Adipocyte (in vitro differentiated cells): ENCODE measurements around the gene AKIRIN2.
"Not testable (repeated sequence)": the region's sequence is repeated elsewhere in the genome, so short reads cannot be mapped to it uniquely, and the experiment has no call there.

Source experiments
- DNase-seq: peaks from one replicate; pipeline ENCODE4 v3.0.0-alpha.2; 2015; ENCODE audit warnings: low read depth
- H3K27me3 ChIP-seq: replicated peaks from 2 replicates; pipeline ENCODE4 v1.7.0; 2013; ENCODE audit warnings: mild to moderate bottlenecking, low read length, moderate library complexity; ENCODE audit not compliant: control insufficient read depth, insufficient read depth
- H3K36me3 ChIP-seq: 2 replicates; pipeline ENCODE4 v1.7.0; 2013; ENCODE audit warnings: low read length, mild to moderate bottlenecking, moderate library complexity; ENCODE audit not compliant: control insufficient read depth, insufficient read depth, severe bottlenecking
- H3K4me1 ChIP-seq: 2 replicates; pipeline ENCODE4 v1.7.0; 2013; ENCODE audit warnings: mild to moderate bottlenecking, low read length, moderate library complexity; ENCODE audit not compliant: control insufficient read depth, insufficient read depth
- H3K4me3 ChIP-seq: 2 replicates; pipeline ENCODE4 v1.7.0; 2013; ENCODE audit warnings: mild to moderate bottlenecking, low read length, moderate library complexity
- H3K9ac ChIP-seq: 2 replicates; pipeline ENCODE4 v1.7.0; 2013; ENCODE audit warnings: mild to moderate bottlenecking, low read length, moderate library complexity
- H3K9me3 ChIP-seq: 2 replicates; pipeline ENCODE4 v1.7.0; 2013; ENCODE audit warnings: mild to moderate bottlenecking, low read length, moderate library complexity; ENCODE audit not compliant: control insufficient read depth

Gene AKIRIN2

GRCh38 chr6:87699576-87699975 is 2.5 kb downstream of the AKIRIN2 start:
- H3K4me1 ChIP-seq = peaks cover 29% of the 10 kb centered on the region
- peak overlapping the region; percentile 98 for H3K4me3 ChIP-seq
- H3K9ac ChIP-seq = peak overlapping the region; percentile 97
- no peaks in the 10 kb centered on the region for H3K9me3 ChIP-seq
- H3K36me3 ChIP-seq = no peaks in the 10 kb centered on the region
- H3K27me3 ChIP-seq = no peaks in the 10 kb centered on the region
- no peak for DNase-seq

- no peaks in the 10 kb centered on the region for H3K9me3 ChIP-seq
Observed at GRCh38 chr6:87698547-87699006, 3.5 kb downstream of the AKIRIN2 start.

DNA sequence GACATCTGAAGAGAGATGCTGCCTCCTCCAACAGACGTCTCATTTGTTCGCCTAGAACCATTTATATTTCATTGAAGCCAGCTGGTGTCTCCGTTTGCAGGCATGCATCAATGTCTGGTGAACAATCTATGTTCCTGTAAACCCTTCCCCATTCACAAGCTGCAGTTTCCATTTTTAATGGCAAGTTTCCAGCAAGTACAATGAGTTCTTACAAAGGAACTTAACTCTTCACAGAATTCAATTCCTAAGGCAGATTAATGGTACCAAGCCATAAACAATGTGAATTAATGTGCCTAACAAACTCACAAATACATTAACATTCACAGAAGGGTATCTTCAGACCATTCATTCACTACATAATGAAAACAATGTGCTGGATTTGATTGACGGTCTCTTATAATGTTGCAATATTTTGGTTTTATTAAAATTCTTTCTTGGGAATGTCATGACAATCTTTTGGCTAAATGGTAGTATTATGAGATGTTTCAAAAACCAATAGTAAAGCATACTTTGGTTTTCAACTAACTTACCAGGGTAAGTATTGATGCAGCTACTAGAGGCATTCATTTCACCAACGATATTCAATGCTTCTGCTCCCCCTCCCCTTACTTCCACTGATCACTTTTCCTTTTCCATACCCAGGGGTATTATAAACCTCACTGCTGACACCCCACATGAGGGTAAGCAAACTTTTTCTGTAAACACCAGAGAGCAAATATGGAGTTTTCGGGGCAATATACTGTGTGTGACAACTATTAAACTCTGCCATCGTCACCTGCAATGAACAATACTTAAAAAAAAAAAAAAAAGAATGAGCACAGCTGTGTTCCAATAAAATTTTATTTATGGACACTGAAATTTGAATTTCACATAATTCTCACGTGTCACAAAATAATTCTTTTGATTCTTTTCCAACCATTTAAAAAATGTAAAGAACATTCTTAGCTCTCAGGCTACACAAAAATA is 4.2 kb downstream of the AKIRIN2 start:
- Histone ChIP-seq H3K9ac (peak overlapping the region; percentile 97), H3K36me3 (no peaks in the 10 kb centered on the region), H3K4me1 (peaks cover 38% of the 10 kb centered on the region), H3K27me3 (no peaks in the 10 kb centered on the region), H3K9me3 (no peaks in the 10 kb centered on the region), H3K4me3 (peak overlapping the region; percentile 98)
- peak; percentile 91 for DNase-seq

More at GRCh38 chr6:87698547-87699006, 3.5 kb downstream of the AKIRIN2 start:
- H3K36me3 ChIP-seq = no peaks in the 10 kb centered on the region
- H3K27me3 ChIP-seq = no peaks in the 10 kb centered on the region
- H3K4me3 ChIP-seq = peak overlapping the region; percentile 98
- DNase-seq = peak; percentile 48
- peaks cover 38% of the 10 kb centered on the region for H3K4me1 ChIP-seq
- peak overlapping the region; percentile 97 for H3K9ac ChIP-seq

DNA sequence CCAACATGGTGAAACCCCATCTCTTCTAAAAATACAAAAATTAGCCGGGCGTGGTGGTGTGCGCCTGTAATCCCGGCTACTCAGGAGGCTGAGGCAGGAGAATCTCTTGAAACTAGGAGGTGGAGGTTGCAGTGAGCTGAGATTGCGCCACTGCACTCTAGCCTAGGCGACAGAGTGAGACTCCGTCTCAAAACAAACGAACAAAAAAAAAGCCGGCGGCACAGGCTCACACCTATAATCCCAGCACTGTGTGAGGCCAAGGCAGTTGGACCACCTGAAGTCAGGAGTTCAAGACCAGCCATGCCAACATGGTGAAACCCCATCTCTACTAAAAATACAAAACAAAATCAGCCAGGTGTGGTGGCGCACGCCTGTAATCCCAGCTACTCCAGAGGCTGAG is 5.2 kb downstream of the AKIRIN2 start:
- H3K36me3 ChIP-seq, DNase-seq, H3K27me3 ChIP-seq, H3K9me3 ChIP-seq, H3K9ac ChIP-seq: not testable (repeated sequence)
- Histone ChIP-seq H3K4me3 (peak overlapping the region; percentile 98), H3K4me1 (peaks cover 37% of the 10 kb centered on the region)

DNA sequence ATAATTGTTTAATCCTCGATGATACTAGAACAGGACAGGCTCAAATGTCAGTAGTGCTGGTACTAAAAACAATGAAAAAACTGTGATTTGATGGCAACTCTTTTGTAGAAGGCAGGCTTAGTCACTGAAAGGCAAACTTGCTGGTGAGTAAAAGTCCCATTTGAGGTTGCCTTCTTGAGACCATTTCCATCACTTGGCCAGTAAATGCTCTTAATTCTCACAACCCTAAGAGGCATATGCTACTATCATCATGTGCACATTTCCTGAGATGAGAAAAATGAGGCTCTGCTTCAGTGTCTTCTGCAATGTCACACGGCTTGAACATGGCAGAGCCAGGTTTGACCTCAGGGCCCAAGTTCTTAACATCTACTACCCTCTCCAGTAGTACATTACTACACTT is 9.9 kb downstream of the AKIRIN2 start:
- Histone ChIP-seq H3K4me3 (no peak overlapping the region), H3K9me3 (no peaks in the 10 kb centered on the region), H3K4me1 (peaks cover 40% of the 10 kb centered on the region), H3K27me3 (no peaks in the 10 kb centered on the region), H3K9ac (no peak overlapping the region), H3K36me3 (peaks cover 13% of the 10 kb centered on the region)
- DNase-seq = no peak

- no peak overlapping the region for H3K4me3 ChIP-seq
- H3K27me3 ChIP-seq = no peaks in the 10 kb centered on the region
- H3K36me3 ChIP-seq = peaks cover 13% of the 10 kb centered on the region
- H3K9ac ChIP-seq = no peak overlapping the region
- no peak for DNase-seq
- H3K9me3 ChIP-seq = no peaks in the 10 kb centered on the region
- peaks cover 40% of the 10 kb centered on the region for H3K4me1 ChIP-seq
Observed at GRCh38 chr6:87690441-87690840, 11.6 kb downstream of the AKIRIN2 start.

GRCh38 chr6:87687893-87688292 is 14.1 kb downstream of the AKIRIN2 start:
- DNase-seq, H3K9me3 ChIP-seq, H3K9ac ChIP-seq, H3K4me3 ChIP-seq, H3K27me3 ChIP-seq: not testable (repeated sequence)
- peaks cover 36% of the 10 kb centered on the region for H3K4me1 ChIP-seq
- H3K36me3 ChIP-seq = peaks cover 13% of the 10 kb centered on the region

GRCh38 chr6:87687296-87687695 is 14.7 kb downstream of the AKIRIN2 start:
- peaks cover 13% of the 10 kb centered on the region for H3K36me3 ChIP-seq
- DNase-seq = no peak
- H3K9me3 ChIP-seq = no peaks in the 10 kb centered on the region
- H3K27me3 ChIP-seq = no peaks in the 10 kb centered on the region
- peaks cover 40% of the 10 kb centered on the region for H3K4me1 ChIP-seq
- H3K9ac ChIP-seq = no peak overlapping the region
- no peak overlapping the region for H3K4me3 ChIP-seq

- H3K4me3 ChIP-seq, H3K9me3 ChIP-seq, DNase-seq, H3K27me3 ChIP-seq, H3K9ac ChIP-seq: not testable (repeated sequence)
- Histone ChIP-seq H3K4me1 (peaks cover 45% of the 10 kb centered on the region), H3K36me3 (peaks cover 13% of the 10 kb centered on the region)
Observed at GRCh38 chr6:87686636-87687205, 15.3 kb downstream of the AKIRIN2 start.

DNA sequence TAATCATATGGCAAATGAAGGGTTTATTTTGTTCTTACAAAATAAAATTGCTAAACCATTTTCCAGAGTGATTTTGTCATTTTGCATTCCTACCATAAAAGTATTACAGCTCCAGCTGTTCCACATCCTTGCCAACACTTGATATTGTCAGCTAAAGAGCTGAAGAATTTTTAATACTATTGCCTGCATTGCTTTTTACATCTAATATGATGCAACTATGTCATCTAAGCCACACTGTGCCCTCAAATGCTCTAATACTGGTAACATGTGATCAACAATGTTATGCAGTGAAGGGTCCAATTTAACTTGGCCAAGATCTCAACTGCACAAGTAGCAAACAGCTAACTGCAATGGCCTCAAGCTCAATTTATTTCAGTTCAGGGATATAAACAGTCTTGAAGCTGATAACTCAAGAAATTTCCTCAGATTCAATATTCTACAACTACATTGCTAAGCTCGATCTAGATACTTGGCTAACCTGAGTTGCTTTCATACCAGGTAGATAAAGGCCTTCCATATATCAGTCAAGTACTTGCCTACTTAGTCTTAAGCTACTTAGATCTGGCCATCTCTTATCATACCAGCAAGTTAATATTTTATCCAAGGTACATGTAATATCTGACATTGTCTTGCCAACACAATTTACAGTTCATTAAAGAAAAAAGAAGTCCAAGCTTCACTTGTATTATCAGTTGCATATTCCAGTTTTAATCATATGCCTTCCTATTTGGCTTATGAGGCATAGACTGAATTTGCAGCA is 17.0 kb downstream of the AKIRIN2 start:
- no peak for DNase-seq
- Histone ChIP-seq H3K4me3 (peak overlapping the region; percentile 51), H3K36me3 (peaks cover 22% of the 10 kb centered on the region), H3K4me1 (peaks cover 38% of the 10 kb centered on the region), H3K9ac (no peak overlapping the region), H3K27me3 (no peaks in the 10 kb centered on the region), H3K9me3 (no peaks in the 10 kb centered on the region)

DNA sequence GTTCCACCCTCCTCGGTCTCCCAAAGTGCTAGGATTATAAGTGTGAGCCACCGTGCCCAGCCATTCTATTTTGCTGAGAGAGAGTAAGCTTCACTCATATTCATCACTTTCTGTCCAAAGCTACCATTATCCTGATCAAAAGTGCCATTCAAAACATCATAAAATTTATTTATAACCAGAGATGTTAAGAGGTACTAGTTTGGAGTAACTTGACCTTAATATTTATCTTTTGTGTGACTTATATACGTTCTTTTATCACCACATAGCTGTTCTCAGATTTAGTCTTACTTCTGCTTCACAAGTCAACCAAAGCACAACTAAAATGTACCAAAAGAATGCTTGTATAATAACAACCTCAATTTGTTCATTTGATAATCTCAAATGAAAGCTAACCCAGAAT is 18.1 kb downstream of the AKIRIN2 start:
- Histone ChIP-seq H3K9ac (no peak overlapping the region), H3K36me3 (peaks cover 25% of the 10 kb centered on the region), H3K27me3 (no peaks in the 10 kb centered on the region), H3K9me3 (no peaks in the 10 kb centered on the region), H3K4me3 (no peak overlapping the region), H3K4me1 (peaks cover 31% of the 10 kb centered on the region)
- DNase-seq = no peak
